ENCODE results near the gene MIER3.
A peak's percentile ranks its signal among the peaks of the same experiment; 100 is the strongest.

Gene MIER3

GRCh38 chr5:56900858-56901578 lies 50.9 kb downstream of the MIER3 start:
- no peak overlapping the region for H3K4me3 ChIP-seq (ENCODE audit: low read depth, low read length)
- peak; percentile 40; the same call in 1 of the 2 replicates for TF ChIP-seq CTCF (IDR thresholded peaks at IDR 0.05; ENCODE audit: borderline replicate concordance, insufficient read depth, low read depth, low read length)

GRCh38 chr5:56900395-56900794 lies 51.5 kb downstream of the MIER3 start:
- no peak overlapping the region for H3K4me3 ChIP-seq (ENCODE audit: low read depth, low read length)
- TF ChIP-seq CTCF (IDR thresholded peaks at IDR 0.05; ENCODE audit: borderline replicate concordance, insufficient read depth, low read depth, low read length): no peak

DNA sequence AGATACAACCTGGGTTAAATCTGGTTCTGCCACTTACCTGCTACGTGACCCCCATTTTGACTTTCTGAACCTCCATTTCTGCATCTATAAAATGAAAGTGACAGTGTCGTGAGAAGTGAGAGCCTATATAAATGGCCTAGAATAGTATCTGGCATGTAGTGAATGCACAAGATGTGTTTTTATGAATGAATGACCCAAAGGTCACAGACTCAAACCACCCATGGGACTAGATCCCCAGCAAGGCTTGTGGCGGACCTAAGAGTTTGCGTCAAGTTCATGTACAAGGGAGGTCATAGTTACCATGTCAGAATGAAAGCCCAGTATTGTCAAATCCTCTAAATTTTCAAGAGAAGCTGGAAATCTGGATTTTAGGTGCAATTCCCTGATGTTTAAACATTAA lies 53.7 kb downstream of the MIER3 start:
- TF ChIP-seq CTCF (IDR thresholded peaks at IDR 0.05; ENCODE audit: borderline replicate concordance, insufficient read depth, low read depth, low read length): no peak

GRCh38 chr5:56896763-56897162 lies 55.2 kb downstream of the MIER3 start:
- H3K4me3 ChIP-seq (ENCODE audit: low read depth, low read length): no peak overlapping the region
- TF ChIP-seq CTCF (IDR thresholded peaks at IDR 0.05; ENCODE audit: borderline replicate concordance, insufficient read depth, low read depth, low read length): no peak

More for the DNA sequence above, 53.7 kb downstream of the MIER3 start:
- no peak overlapping the region for H3K4me3 ChIP-seq (ENCODE audit: low read depth, low read length)

DNA sequence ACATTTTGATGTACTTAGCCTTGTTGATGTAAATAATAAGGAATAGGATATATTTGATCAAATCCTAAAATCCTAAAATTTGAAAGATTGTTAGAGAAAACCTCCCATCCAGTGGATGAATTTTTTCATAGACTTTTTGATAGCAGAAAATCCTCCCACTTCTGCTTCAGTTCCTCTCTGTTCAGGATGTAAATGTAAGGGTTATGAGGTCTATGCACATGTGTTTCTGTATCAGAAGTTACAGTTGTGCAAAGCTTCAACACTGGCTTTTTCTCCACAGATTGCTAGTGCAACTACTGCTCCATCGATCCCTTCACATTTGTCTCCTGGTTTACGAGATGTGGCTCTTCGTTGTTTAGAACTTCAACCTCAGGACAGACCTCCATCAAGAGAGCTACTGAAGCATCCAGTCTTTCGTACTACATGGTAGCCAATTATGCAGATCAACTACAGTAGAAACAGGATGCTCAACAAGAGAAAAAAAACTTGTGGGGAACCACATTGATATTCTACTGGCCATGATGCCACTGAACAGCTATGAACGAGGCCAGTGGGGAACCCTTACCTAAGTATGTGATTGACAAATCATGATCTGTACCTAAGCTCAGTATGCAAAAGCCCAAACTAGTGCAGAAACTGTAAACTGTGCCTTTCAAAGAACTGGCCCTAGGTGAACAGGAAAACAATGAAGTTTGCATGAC lies 58.5 kb downstream of the MIER3 start:
- no peak overlapping the region for H3K4me3 ChIP-seq (ENCODE audit: low read depth, low read length)
- TF ChIP-seq CTCF (IDR thresholded peaks at IDR 0.05; ENCODE audit: borderline replicate concordance, insufficient read depth, low read depth, low read length): no peak

GRCh38 chr5:56881571-56881970 lies 70.4 kb downstream of the MIER3 start:
- TF ChIP-seq CTCF (IDR thresholded peaks at IDR 0.05; ENCODE audit: borderline replicate concordance, insufficient read depth, low read depth, low read length): no peak
- H3K4me3 ChIP-seq (ENCODE audit: low read depth, low read length): no peak overlapping the region

GRCh38 chr5:56876327-56876726 lies 75.6 kb downstream of the MIER3 start:
- TF ChIP-seq CTCF (IDR thresholded peaks at IDR 0.05; ENCODE audit: borderline replicate concordance, insufficient read depth, low read depth, low read length): no peak
- H3K4me3 ChIP-seq (ENCODE audit: low read depth, low read length): no peak overlapping the region

Data from GM12875 (cell line).